Activated CD4-positive, CD25-positive, alpha-beta regulatory T cell treated with anti-CD3 and anti-CD28 coated beads, Interleukin-2, amount 50 U/mL, for 24 hours (primary cell): ENCODE data around the gene EPHX1.
"Not testable (repeated sequence)": the region's sequence is repeated elsewhere in the genome, so short reads cannot be mapped to it uniquely, and the experiment has no call there.

Source experiments
- ATAC-seq, 2 donors: fragments of 150-1000 bp; cut with Tn5 transposase; one replicate each; pipeline ENCODE4 v1.10.0; 2021; ENCODE audit warnings: mild to moderate bottlenecking in 1 of 2, moderate library complexity in 1 of 2

The EPHX1 gene

GRCh38 chr1:225809842-225810578 lies at the start of gene EPHX1:
Gene EPHX1, plus strand, starts transcription at chr1:225810124. Its CDS starts 18,606 bp downstream, at chr1:225828730.
- peak; percentile 81 to 94 for ATAC-seq

- ATAC-seq: no peak
Observed at GRCh38 chr1:225760531-225760930, 49.4 kb upstream of the EPHX1 start.

- not testable (repeated sequence) for ATAC-seq
Observed at GRCh38 chr1:225761395-225761794, 48.5 kb upstream of the EPHX1 start.

GRCh38 chr1:225762002-225762441 lies 47.9 kb upstream of the EPHX1 start:
- no peak for ATAC-seq

DNA sequence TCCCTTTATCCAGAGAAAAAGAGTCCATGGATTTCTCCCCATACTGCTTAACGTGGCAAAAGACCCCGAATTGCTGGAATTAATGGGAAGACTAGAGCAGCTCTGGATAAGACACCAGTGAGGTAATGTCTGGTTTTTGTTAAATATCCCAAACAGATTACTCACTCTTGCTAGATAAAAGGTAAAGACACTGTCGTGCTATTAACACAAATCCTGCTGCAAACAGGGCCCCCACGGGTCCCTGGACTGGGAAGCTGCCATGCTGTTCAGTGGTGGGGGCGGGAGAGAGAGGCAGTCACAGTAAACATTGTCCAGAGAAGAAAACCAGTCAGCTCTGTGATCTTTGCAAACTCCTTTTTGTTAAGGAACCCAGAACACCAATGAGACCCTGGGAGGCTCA lies 47.5 kb upstream of the EPHX1 start:
- ATAC-seq: no peak

- no peak for ATAC-seq
Observed at GRCh38 chr1:225763716-225764548, 46.0 kb upstream of the EPHX1 start.

DNA sequence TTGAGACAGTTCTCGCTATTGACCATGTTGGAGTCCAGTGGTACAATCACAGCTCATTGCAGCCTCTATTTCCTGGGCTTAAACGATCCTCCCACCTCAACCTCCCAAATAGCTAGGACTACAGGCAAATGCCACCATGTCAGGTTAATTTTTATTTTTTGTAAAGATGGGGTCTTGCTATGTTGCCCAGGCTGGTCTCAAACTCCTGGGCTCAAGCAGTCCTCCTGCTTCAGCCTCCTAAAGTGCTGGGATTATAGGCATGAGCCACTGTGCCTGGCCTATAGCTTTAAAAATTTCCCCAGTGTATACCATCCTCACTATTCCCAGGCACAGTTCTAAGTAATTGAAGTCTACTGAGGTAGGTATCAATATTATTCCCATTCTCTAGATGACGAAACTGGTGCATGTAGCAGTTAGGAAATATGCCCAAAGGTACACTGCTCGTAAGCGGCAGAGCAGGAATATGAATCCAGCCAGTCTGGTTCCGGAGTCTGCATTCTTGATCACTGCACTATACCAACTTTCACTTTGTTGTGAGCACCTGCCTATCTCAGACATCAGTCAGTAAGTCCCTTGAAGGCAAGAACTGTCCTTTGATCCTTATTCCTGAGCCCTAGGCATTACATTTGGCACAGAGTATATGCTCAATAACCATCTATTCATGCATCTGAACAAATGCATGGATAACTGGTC lies 43.8 kb upstream of the EPHX1 start:
- no peak for ATAC-seq

GRCh38 chr1:225766967-225767633 lies 42.8 kb upstream of the EPHX1 start:
- no peak for ATAC-seq

DNA sequence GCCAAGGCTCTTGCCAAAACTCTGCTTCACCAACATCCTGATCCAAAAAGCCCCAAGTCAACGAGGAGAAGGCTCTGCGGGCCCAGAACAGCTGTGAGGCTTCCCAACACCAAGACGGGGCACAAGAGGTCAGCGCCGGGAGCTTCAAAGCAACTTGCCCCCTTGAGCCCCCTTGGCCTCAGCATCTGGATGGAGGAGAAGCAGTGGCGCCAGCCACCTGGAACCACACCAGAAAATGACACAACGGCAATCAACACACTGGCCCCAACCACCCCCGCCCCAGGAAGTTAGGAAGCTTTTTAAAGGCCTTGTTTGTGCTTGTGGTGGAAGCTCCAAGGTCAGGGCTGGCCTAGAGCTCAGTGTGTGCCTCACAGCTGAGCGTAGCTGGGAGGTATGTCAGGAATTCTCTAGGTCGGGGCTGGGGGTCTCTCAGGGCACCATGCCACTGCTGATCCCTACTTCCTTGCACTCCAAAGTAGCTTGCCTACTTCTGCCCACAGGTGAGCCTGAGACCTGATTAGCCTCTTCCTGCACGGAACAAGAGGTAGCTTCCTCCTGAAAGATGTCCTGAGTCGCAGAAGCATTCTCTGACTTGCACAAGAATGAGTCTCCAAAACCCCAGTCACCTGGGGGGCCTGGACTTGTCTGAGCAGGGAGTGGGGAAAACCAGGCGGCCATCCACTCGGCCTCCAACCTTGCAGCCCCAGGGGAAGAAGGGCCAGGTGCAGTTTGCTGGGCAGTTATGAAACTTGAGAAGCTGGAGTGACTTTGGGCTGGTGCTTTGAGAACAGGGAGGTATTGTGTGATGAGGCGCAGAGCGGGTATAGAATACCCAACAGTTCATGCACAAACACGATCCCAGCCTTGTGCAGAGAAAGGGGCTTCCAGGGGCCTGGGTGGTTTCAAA lies 42.0 kb upstream of the EPHX1 start:
- ATAC-seq: no peak

DNA sequence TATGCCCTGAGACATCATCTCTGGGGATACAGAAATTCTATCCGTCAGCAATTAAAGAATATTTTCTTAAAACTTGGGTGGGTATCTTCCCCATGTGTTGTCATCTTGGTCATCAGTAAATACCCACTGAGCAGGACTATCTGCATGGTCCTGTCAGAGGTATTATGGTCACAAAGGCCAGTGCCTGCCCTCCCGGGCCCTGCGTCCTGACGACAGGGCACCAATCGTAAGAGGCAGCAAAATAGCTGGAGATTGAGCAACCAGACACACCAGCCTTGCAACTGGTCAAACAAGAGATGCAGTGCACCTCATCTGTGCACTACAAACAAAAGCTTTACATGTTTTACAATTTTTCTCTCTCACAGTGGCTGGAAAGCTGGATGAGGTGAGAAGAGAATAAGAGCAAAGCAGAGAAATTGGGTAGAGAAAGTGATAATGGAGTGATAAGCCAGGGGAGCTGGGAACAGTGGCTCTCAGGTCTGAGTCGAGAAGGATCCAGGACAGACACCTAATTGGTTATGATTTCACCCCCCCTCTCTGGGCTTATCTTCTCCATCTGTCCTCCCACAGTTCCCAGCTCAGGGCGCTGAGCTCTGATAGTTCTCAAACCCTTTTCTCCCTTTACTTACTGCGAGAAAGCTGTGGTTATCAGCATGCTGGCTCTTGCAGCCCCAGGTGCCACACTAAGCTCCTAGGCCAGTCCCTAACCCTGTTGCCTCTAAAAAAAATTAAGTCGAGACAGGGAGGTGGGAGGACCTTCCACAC lies 41.1 kb upstream of the EPHX1 start:
- ATAC-seq: no peak

DNA sequence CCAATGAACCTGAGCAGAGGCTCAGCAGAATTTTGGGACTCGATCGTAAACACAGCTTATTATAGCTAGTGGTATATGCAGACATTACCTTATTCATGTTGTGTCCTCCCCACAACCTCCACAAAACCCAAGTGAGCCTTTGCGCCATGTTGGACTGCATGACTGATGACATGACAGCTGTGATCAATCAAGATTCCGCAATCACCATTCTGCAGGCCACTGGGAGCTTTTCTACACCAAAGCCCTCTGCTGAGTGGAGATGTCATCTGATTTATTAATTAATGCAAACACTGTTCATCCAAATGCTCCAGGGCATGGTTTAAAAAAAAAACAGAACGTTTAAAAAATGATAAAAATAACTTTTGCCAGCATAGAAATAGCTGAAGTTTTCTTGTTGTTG lies 40.2 kb upstream of the EPHX1 start:
- ATAC-seq: no peak

DNA sequence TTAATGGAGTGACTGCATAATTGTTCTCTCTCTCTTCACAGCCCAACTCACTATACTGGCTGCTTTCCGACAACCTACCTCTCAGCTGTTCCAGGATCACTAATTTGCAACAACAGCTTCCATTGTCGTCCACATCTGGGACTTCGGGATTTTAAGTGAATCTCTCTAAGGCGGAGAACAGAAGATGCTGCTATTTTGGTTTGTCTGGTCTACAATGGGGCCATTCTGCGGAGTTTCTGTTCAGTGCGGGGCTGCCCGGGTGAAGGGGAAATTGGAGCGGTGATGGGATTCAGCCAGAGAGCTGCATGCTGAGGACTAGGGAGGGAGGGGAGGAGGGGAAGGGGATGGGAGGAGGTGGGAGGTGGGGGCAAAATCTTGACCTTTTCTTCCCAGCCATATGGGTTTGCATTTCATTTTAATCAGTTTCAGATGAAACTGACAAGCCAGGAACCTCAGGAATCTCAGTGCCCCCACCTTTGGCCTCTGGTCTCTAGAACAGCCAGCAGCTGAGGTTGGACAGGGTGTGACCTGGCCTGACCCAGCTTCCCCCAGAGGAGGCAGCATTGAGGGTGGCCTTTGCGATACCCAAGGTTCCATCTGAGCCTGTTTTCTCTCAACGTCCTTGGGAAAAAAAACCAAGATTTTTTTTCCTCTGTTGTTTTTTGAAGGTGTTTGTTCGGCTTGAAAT lies 39.2 kb upstream of the EPHX1 start:
- ATAC-seq: no peak

DNA sequence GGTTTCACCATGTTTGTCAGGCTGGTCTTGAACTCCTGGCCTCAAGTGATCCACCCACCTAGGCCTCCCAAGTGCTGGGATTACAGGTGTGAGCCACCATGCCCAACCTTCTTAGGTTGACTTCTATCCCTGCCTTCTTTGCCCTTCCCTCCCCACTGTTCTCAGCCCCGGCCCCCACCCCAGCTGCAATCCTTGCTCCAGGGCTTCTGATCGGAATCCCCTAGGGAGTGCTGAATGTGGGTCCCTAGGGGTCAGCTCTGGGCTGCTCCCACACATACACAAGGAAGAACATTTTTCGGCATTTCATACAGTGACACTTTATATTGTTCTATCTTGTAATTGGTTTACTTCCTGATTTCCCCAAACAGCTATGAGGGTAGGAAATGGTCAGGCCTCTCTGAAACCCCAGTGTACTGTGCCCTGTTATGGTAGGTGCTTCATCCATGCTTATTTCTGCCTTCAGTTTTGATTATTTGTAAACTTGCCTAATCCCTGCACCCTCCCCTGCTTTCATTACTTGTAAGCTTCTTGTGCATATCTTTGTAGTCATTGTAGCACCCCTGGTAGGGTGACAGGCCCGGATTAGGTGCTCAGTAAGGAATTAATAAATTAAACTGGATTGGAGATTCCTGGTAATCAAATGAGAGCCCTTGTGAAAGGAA lies 38.1 kb upstream of the EPHX1 start:
- ATAC-seq: no peak

GRCh38 chr1:225772323-225772768 lies 37.6 kb upstream of the EPHX1 start:
- ATAC-seq: no peak

GRCh38 chr1:225772848-225773247 lies 37.1 kb upstream of the EPHX1 start:
- no peak for ATAC-seq

DNA sequence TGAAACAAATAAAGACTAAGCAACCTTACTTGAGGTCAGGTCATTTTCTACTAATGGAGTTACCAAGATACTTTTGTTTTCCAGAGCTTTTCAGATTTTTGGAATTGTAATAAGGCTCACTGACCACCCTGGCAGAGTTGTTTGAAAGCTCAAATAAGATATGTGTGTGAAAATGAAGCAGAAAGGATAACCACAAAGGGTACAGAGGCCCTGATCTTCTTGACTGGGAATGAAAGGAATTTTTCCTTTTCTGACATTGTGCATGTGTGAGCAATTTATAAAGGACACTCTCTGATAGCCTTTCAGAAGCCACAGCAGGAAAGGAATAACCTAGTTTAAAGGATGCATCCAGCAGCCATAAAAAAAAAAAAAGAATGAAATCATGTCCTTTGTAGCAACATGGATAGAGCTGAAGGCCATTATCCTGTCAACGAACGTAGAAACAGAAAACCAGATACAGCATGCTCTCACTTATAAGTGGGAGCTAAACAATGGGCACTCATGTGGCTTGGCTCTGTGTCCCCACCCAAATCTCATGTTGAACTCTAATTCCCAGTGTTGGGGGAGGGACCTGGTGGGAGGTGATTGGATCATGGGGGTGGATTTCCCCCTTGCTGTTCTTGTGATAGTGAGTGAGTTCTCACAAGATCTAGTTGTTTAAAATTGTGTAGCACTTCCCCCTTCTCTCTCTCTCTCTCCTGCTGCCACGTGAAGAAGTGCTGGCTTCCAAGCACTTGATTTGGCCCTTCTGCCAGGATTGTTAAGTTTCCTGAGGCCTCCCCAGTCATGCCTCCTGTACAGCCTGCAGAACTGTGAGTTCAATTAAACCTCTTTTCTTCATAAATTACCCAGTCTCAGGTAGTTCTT lies 35.4 kb upstream of the EPHX1 start:
- ATAC-seq: no peak

DNA sequence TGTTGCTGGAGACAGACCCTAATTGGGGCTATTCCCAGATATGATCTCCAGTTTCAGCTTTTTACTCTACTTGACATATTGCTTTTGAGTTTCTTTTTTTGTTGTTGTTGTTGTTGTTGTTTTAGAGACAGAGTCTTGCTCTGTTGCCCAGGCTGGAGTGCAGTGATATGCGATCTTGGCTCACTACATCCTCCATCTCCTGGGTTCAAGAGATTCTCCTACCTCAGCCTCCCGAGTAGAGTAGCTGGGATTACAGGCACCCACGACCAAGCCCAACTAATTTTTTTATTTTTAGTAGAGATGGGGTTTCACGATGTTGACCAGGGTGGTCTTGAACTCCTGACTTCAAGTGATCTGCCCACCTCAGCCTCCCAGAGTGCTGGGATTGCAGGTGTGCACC lies 33.6 kb upstream of the EPHX1 start:
- no peak for ATAC-seq

DNA sequence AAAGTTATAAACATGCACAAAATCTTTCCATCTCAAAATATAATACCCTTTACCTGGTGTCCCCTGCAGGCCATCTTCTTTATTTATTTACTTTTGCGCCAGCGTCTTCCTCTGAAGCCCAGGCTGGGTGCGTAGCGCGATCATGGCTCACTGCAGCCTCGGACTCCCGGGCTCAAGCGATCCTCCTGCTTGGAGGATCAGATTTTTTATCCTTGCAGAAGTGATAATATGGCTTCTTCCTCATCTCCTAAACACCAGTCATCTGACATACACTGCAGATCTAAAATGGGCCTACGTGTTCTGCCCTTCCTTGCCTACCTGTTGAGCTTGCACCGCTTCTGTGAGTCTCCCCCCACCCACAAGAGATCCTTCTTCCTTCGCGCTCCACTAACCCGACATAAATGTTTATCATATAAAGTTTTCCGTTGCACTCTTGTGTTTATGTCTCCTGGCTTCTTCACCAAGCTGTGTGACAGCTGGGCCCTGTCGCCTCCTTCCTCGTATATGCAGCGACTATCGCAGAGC lies 32.8 kb upstream of the EPHX1 start:
- peak; percentile 6 to 7 for ATAC-seq
